Measurements from ENCODE around the gene HMGXB4.

HMGXB4 gene

GRCh38 chr22:35214968-35215367 lies 42.3 kb upstream of the HMGXB4 start:
- H3K79me2 ChIP-seq, result no peaks in the 10 kb centered on the region
- H3K9me3 ChIP-seq (ENCODE audit: control insufficient read depth, low read length), result no peaks in the 10 kb centered on the region
- TF ChIP-seq CTCF (IDR thresholded peaks at IDR 0.05), result no peak
- H3K4me1 ChIP-seq, result no peaks in the 10 kb centered on the region
- H3K27me3 ChIP-seq (ENCODE audit: control insufficient read depth, insufficient read depth, low read length), result no peaks in the 10 kb centered on the region
- no peak overlapping the region for H3K27ac ChIP-seq
- no peak overlapping the region for H3K4me2 ChIP-seq (ENCODE audit: low read length)
- H3K36me3 ChIP-seq (ENCODE audit: control insufficient read depth, insufficient read depth, low read length), result no peaks in the 10 kb centered on the region
- no peak overlapping the region for H2AFZ ChIP-seq
- H3K9ac ChIP-seq, result no peak overlapping the region
- no peak overlapping the region for H3K4me3 ChIP-seq (ENCODE audit: low read depth, low read length)

GRCh38 chr22:35215993-35216392 lies 41.3 kb upstream of the HMGXB4 start:
- Histone ChIP-seq H3K36me3 (ENCODE audit: control insufficient read depth, insufficient read depth, low read length) (no peaks in the 10 kb centered on the region), H3K79me2 (no peaks in the 10 kb centered on the region), H3K4me3 (ENCODE audit: low read depth, low read length) (no peak overlapping the region), H3K9me3 (ENCODE audit: control insufficient read depth, low read length) (no peaks in the 10 kb centered on the region), H3K27ac (no peak overlapping the region), H2AFZ (no peak overlapping the region), H3K4me2 (ENCODE audit: low read length) (no peak overlapping the region), H3K27me3 (ENCODE audit: control insufficient read depth, insufficient read depth, low read length) (no peaks in the 10 kb centered on the region), H3K4me1 (no peaks in the 10 kb centered on the region), H3K9ac (no peak overlapping the region)
- no peak for TF ChIP-seq CTCF (IDR thresholded peaks at IDR 0.05)

- no peak for TF ChIP-seq CTCF (IDR thresholded peaks at IDR 0.05)
- no peak overlapping the region for H3K27ac ChIP-seq
- H2AFZ ChIP-seq, result no peak overlapping the region
- no peaks in the 10 kb centered on the region for H3K9me3 ChIP-seq (ENCODE audit: control insufficient read depth, low read length)
- no peaks in the 10 kb centered on the region for H3K4me1 ChIP-seq
- H3K79me2 ChIP-seq, result no peaks in the 10 kb centered on the region
- H3K27me3 ChIP-seq (ENCODE audit: control insufficient read depth, insufficient read depth, low read length), result no peaks in the 10 kb centered on the region
- no peak overlapping the region for H3K9ac ChIP-seq
- H3K4me2 ChIP-seq (ENCODE audit: low read length), result no peak overlapping the region
- no peaks in the 10 kb centered on the region for H3K36me3 ChIP-seq (ENCODE audit: control insufficient read depth, insufficient read depth, low read length)
- H3K4me3 ChIP-seq (ENCODE audit: low read depth, low read length), result no peak overlapping the region
Observed at GRCh38 chr22:35217527-35217926, 39.8 kb upstream of the HMGXB4 start.

GRCh38 chr22:35218079-35218478 lies 39.2 kb upstream of the HMGXB4 start:
- Histone ChIP-seq H3K9me3 (ENCODE audit: control insufficient read depth, low read length) (no peaks in the 10 kb centered on the region), H3K4me2 (ENCODE audit: low read length) (no peak overlapping the region), H3K4me1 (no peaks in the 10 kb centered on the region), H3K9ac (no peak overlapping the region), H3K36me3 (ENCODE audit: control insufficient read depth, insufficient read depth, low read length) (no peaks in the 10 kb centered on the region), H3K4me3 (ENCODE audit: low read depth, low read length) (no peak overlapping the region), H3K79me2 (no peaks in the 10 kb centered on the region), H3K27ac (no peak overlapping the region), H3K27me3 (ENCODE audit: control insufficient read depth, insufficient read depth, low read length) (no peaks in the 10 kb centered on the region), H2AFZ (no peak overlapping the region)
- no peak for TF ChIP-seq CTCF (IDR thresholded peaks at IDR 0.05)

GRCh38 chr22:35219012-35219411 lies 38.3 kb upstream of the HMGXB4 start:
- Histone ChIP-seq H3K9me3 (ENCODE audit: control insufficient read depth, low read length) (no peaks in the 10 kb centered on the region), H3K4me2 (ENCODE audit: low read length) (no peak overlapping the region), H3K36me3 (ENCODE audit: control insufficient read depth, insufficient read depth, low read length) (no peaks in the 10 kb centered on the region), H3K27ac (no peak overlapping the region), H3K27me3 (ENCODE audit: control insufficient read depth, insufficient read depth, low read length) (no peaks in the 10 kb centered on the region), H3K4me3 (ENCODE audit: low read depth, low read length) (no peak overlapping the region), H2AFZ (no peak overlapping the region), H3K9ac (no peak overlapping the region), H3K79me2 (no peaks in the 10 kb centered on the region), H3K4me1 (no peaks in the 10 kb centered on the region)
- no peak for TF ChIP-seq CTCF (IDR thresholded peaks at IDR 0.05)

Data from parathyroid adenoma (tissue), 2 donors.